A172 (cell line): Measurements from ENCODE around the gene CTBP2. TPM values are rescaled to one million over a fixed set of nuclear protein-coding genes. Genes with fewer than 3 reads are reported as not detected.

Experiments
- DNase-seq: peaks from one replicate; pipeline ENCODE4 v3.0.0-alpha.2; 2015; ENCODE audit warnings: low spot score
- total RNA-seq: library from RNA; depleted of rRNA; stranded (reverse); fragments of >200 nt; shearing (Covaris generic); gene quantifications from 2 replicates; pipeline ENCODE4 v1.2.3, GENCODE V29; 2014; rRNA removed

CTBP2 gene
- total RNA-seq, 1 experiment from 2014 or later: 35.5 TPM

DNA sequence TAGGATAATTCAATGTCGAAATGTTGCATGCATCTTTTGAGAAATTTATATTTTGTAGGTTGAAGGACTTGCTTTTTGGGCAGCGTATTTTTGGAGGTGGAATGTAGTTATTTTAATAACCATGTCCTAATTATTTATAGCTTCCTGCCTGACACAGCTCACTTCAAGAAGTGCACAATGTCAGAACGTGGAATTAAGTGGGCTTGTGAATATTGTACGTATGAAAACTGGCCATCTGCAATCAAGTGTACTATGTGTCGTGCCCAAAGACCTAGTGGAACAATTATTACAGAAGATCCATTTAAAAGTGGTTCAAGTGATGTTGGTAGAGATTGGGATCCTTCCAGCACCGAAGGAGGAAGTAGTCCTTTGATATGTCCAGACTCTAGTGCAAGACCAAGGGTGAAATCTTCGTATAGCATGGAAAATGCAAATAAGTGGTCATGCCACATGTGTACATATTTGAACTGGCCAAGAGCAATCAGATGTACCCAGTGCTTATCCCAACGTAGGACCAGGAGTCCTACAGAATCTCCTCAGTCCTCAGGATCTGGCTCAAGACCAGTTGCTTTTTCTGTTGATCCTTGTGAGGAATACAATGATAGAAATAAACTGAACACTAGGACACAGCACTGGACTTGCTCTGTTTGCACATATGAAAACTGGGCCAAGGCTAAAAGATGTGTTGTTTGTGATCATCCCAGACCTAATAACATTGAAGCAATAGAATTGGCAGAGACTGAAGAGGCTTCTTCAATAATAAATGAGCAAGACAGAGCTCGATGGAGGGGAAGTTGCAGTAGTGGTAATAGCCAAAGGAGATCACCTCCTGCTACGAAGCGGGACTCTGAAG lies 217.8 kb downstream of the CTBP2 start:
- no peak for DNase-seq

DNA sequence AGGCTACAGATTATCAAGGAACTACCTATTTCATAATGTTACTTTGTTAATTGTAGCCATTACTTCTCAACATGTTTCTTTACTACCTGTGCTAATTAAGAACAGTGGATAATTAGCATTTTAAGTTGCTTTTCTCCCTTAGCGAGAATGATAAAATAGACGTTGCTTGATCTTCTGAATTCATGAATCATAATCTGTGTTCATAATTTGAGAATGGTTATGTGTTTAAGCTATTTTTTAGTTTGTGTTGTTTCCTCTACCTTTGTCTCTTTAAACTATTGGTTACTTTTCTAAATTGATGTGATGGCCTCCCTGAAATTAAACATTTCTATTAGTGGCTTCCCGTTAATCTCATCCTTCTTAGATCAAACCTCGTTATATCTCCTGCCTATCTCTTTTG lies 218.5 kb downstream of the CTBP2 start, which contains the start of gene ZRANB1:
Gene ZRANB1 (plus strand): TSS at position 301 of the 400 bp plus-strand sequence. CDS start 371 bp downstream, outside the sequence.
- DNase-seq: no peak

DNA sequence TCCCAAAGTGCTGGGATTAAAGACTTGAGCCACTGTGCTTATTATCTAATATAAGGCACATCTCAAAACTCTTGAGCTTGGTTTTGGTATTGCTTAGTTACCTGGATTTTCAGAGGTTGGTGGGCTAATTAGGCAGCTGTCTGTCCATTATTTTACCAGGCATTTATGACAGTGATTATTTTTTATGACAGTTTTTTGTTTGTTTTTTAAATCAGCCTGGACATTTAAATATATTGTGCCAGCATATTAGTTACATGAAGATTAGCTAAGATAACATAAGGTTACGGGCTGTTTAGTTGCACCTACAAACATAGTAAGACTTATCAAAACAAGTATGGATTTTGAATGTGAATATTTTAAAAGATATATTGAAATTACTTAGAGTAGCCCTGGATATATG lies 221.1 kb downstream of the CTBP2 start:
- no peak for DNase-seq

DNA sequence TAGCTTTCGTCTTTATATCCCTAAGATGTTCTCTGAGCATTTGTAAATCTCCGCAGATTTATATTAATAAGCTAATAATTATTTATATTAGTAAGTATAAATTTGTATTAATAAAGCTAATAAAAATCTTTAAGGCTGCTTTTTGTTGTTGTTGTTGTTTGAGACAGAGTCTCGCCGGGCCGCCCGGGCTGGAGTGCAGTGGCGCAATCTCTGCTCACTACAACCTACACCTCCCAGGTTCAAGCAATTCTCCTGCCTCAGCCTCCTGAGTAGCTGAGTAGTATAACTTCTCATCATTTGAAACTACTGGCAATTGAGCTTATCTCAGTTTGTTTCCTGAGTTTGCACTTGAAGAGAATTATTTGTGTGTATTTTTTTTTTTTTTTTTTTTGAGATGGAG lies 223.6 kb downstream of the CTBP2 start:
- DNase-seq: no peak

DNA sequence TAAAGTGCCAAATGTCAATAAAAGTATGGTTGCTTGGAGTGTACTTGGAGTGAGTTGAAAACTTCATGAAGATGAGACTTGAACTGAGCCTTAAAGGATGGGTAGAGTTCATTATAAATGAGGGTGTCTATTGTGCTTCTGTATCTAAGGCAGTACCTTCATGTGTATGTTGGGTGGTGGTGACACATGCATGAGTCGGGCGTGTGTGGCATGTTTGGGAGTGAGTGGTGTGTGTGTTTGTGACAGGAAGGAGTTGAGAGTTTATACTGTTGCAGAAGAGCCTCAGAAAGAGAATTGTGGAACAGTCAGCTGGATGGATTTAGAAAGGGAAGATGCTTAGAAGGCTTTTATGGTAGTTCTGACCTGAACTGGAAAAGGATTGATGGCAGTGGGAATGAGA lies 224.4 kb downstream of the CTBP2 start:
- no peak for DNase-seq

Other genes with a start within 250 kb of the CTBP2 start
- gene ZRANB1, start 218.4 kb downstream of the CTBP2 start, total RNA-seq: 12.3 and 13.8 TPM in 2 replicates